Measurements from ENCODE around the gene CYLD.

Gene CYLD

GRCh38 chr16:50741781-50742575, at the start of gene CYLD:
TSS of gene CYLD (plus strand) at chr16:50742086. CDS start at chr16:50749699, 7,613 bp downstream.
- peak; percentile 98 to 100 (median 98) for DNase-seq (ENCODE audit: low read depth in 3 of 3)

GRCh38 chr16:50692644-50692998, 49.3 kb upstream of the CYLD start:
- DNase-seq (ENCODE audit: low read depth in 3 of 3): no peak

- DNase-seq (ENCODE audit: low read depth in 3 of 3): no peak
These were observed 48.7 kb upstream of the CYLD start, which contains the start of gene NOD2 for GRCh38 chr16:50692999-50693781. TSS of gene NOD2 (plus strand) at chr16:50693606. CDS start at chr16:50699496, 5,890 bp downstream.

GRCh38 chr16:50694206-50694605, 47.7 kb upstream of the CYLD start:
- no peak for DNase-seq (ENCODE audit: low read depth in 3 of 3)

- no peak for DNase-seq (ENCODE audit: low read depth in 3 of 3)
These were observed 46.6 kb upstream of the CYLD start for GRCh38 chr16:50695017-50696000.

- no peak for DNase-seq (ENCODE audit: low read depth in 3 of 3)
These were observed 45.8 kb upstream of the CYLD start for GRCh38 chr16:50696126-50696525.

- DNase-seq (ENCODE audit: low read depth in 3 of 3): peak; percentile 43 to 60 (median 46)
These were observed 45.1 kb upstream of the CYLD start for GRCh38 chr16:50696575-50697420.

GRCh38 chr16:50697421-50697715, 44.5 kb upstream of the CYLD start:
- DNase-seq (ENCODE audit: low read depth in 3 of 3): no peak

GRCh38 chr16:50697881-50698767, 43.8 kb upstream of the CYLD start:
- peak in 2 of 3 donors; percentile 51 to 66 for DNase-seq (ENCODE audit: low read depth in 3 of 3)

GRCh38 chr16:50699326-50700159, 42.3 kb upstream of the CYLD start:
- peak; percentile 58 to 76 (median 61) for DNase-seq (ENCODE audit: low read depth in 3 of 3)

- no peak for DNase-seq (ENCODE audit: low read depth in 3 of 3)
These were observed 39.2 kb upstream of the CYLD start for GRCh38 chr16:50702725-50703124.

GRCh38 chr16:50704245-50704644, 37.6 kb upstream of the CYLD start:
- DNase-seq (ENCODE audit: low read depth in 3 of 3): no peak

- DNase-seq (ENCODE audit: low read depth in 3 of 3): no peak
These were observed 36.3 kb upstream of the CYLD start for GRCh38 chr16:50705436-50706110.

- no peak for DNase-seq (ENCODE audit: low read depth in 3 of 3)
These were observed 35.6 kb upstream of the CYLD start for GRCh38 chr16:50706250-50706649.

GRCh38 chr16:50708373-50709060, 33.4 kb upstream of the CYLD start:
- DNase-seq (ENCODE audit: low read depth in 3 of 3): peak in 1 of 3 donors; percentile 43

GRCh38 chr16:50709061-50709684, 32.7 kb upstream of the CYLD start:
- no peak for DNase-seq (ENCODE audit: low read depth in 3 of 3)

GRCh38 chr16:50709980-50710379, 31.9 kb upstream of the CYLD start:
- no peak for DNase-seq (ENCODE audit: low read depth in 3 of 3)
